ENCODE data around the gene PRDM16. TPM values are rescaled to one million over a fixed set of nuclear protein-coding genes. Genes with fewer than 3 reads are reported as not detected.

Gene PRDM16
- total and polyA plus RNA-seq, 2 experiments from 2014 or later = 0.14 to 0.16 TPM

DNA sequence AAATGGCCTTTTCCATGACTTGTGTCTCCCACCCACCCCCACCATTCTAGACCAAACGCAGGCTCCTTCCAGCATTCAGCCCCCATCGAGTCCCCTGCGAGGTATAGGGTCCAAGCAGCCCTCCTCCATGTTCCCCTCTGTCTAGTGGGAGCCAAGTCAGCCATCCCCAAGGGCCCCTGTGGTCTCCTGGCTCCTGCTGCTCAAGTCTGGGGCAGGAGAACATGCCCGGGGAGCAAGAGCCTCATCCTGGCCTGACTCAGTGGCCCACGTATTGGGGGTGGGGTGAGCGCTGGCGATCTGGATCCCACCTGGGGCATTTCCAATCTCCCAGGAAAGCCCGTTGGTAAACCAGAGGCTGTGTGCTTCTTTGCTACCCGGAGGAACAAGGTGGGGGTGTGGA is 4.1 kb upstream of the PRDM16 start:
- Mint-ChIP-seq H3K27me3 (ENCODE audit: insufficient read depth, low read depth, poor library complexity) (peaks cover 86% of the 10 kb centered on the region), H3K4me3 (no peak overlapping the region), H3K36me3 (ENCODE audit: low read depth) (no peaks in the 10 kb centered on the region), H3K9me3 (no peaks in the 10 kb centered on the region; the same call in 2 of the 3 replicates), H3K27ac (no peak overlapping the region), H3K4me1 (peaks cover 7% of the 10 kb centered on the region)
- no peaks in the 10 kb centered on the region; the same call in none of the 2 replicates for H4K20me1 ChIP-seq (replicated peaks; ENCODE audit: insufficient read depth)
- H3K4me3 ChIP-seq = no peak overlapping the region
- H3F3A ChIP-seq (replicated peaks; ENCODE audit: low read depth) = no peaks in the 10 kb centered on the region
- ATAC-seq = no peak
- no peaks in the 10 kb centered on the region for H3K9me2 ChIP-seq (ENCODE audit: insufficient read depth)
- peaks cover 94% of the 10 kb centered on the region for H3K27me3 ChIP-seq (ENCODE audit: insufficient read depth)
- H3K27ac ChIP-seq (ENCODE audit: low read depth) = no peak overlapping the region
- H3K36me3 ChIP-seq (ENCODE audit: insufficient read depth) = no peaks in the 10 kb centered on the region
- DNase-seq (ENCODE audit: low spot score) = no peak
- H3K4me2 ChIP-seq = no peak overlapping the region
- H3K4me1 ChIP-seq (ENCODE audit: insufficient read depth) = peaks cover 16% of the 10 kb centered on the region; the same call in 1 of the 2 replicates
- H2AFZ ChIP-seq = no peak overlapping the region
- H3K79me2 ChIP-seq (replicated peaks; ENCODE audit: insufficient read depth) = no peaks in the 10 kb centered on the region
- TF ChIP-seq, protein P1, sequence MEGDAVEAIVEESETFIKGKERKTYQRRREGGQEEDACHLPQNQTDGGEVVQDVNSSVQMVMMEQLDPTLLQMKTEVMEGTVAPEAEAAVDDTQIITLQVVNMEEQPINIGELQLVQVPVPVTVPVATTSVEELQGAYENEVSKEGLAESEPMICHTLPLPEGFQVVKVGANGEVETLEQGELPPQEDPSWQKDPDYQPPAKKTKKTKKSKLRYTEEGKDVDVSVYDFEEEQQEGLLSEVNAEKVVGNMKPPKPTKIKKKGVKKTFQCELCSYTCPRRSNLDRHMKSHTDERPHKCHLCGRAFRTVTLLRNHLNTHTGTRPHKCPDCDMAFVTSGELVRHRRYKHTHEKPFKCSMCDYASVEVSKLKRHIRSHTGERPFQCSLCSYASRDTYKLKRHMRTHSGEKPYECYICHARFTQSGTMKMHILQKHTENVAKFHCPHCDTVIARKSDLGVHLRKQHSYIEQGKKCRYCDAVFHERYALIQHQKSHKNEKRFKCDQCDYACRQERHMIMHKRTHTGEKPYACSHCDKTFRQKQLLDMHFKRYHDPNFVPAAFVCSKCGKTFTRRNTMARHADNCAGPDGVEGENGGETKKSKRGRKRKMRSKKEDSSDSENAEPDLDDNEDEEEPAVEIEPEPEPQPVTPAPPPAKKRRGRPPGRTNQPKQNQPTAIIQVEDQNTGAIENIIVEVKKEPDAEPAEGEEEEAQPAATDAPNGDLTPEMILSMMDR (conservative IDR thresholded peaks at IDR 0.05; ENCODE audit: low read depth in 2 of 2) = no peak
- no peak for TF ChIP-seq EZH2 (IDR thresholded peaks at IDR 0.05; ENCODE audit: low read depth, unreplicated experiment)
- no peak for TF ChIP-seq POLR2AphosphoS5 (IDR thresholded peaks at IDR 0.05; ENCODE audit: low read depth)
- TF ChIP-seq STAT1 (IDR thresholded peaks at IDR 0.05; ENCODE audit: unreplicated experiment) = no peak
- TF ChIP-seq EZH2phosphoT487 (IDR thresholded peaks at IDR 0.05; ENCODE audit: unreplicated experiment) = no peak
- no peak for TF ChIP-seq CREB1 (CRISPR knock-in tag; IDR thresholded peaks at IDR 0.05; ENCODE audit: low read depth)
- TF ChIP-seq ZNF114 (CRISPR knock-in tag; IDR thresholded peaks at IDR 0.05) = no peak
- no peak for TF ChIP-seq JUNB (IDR thresholded peaks at IDR 0.05; ENCODE audit: unreplicated experiment)
- TF ChIP-seq ZNF331 (CRISPR knock-in tag; IDR thresholded peaks at IDR 0.05; ENCODE audit: low read depth) = no peak
- TF ChIP-seq, protein P2, sequence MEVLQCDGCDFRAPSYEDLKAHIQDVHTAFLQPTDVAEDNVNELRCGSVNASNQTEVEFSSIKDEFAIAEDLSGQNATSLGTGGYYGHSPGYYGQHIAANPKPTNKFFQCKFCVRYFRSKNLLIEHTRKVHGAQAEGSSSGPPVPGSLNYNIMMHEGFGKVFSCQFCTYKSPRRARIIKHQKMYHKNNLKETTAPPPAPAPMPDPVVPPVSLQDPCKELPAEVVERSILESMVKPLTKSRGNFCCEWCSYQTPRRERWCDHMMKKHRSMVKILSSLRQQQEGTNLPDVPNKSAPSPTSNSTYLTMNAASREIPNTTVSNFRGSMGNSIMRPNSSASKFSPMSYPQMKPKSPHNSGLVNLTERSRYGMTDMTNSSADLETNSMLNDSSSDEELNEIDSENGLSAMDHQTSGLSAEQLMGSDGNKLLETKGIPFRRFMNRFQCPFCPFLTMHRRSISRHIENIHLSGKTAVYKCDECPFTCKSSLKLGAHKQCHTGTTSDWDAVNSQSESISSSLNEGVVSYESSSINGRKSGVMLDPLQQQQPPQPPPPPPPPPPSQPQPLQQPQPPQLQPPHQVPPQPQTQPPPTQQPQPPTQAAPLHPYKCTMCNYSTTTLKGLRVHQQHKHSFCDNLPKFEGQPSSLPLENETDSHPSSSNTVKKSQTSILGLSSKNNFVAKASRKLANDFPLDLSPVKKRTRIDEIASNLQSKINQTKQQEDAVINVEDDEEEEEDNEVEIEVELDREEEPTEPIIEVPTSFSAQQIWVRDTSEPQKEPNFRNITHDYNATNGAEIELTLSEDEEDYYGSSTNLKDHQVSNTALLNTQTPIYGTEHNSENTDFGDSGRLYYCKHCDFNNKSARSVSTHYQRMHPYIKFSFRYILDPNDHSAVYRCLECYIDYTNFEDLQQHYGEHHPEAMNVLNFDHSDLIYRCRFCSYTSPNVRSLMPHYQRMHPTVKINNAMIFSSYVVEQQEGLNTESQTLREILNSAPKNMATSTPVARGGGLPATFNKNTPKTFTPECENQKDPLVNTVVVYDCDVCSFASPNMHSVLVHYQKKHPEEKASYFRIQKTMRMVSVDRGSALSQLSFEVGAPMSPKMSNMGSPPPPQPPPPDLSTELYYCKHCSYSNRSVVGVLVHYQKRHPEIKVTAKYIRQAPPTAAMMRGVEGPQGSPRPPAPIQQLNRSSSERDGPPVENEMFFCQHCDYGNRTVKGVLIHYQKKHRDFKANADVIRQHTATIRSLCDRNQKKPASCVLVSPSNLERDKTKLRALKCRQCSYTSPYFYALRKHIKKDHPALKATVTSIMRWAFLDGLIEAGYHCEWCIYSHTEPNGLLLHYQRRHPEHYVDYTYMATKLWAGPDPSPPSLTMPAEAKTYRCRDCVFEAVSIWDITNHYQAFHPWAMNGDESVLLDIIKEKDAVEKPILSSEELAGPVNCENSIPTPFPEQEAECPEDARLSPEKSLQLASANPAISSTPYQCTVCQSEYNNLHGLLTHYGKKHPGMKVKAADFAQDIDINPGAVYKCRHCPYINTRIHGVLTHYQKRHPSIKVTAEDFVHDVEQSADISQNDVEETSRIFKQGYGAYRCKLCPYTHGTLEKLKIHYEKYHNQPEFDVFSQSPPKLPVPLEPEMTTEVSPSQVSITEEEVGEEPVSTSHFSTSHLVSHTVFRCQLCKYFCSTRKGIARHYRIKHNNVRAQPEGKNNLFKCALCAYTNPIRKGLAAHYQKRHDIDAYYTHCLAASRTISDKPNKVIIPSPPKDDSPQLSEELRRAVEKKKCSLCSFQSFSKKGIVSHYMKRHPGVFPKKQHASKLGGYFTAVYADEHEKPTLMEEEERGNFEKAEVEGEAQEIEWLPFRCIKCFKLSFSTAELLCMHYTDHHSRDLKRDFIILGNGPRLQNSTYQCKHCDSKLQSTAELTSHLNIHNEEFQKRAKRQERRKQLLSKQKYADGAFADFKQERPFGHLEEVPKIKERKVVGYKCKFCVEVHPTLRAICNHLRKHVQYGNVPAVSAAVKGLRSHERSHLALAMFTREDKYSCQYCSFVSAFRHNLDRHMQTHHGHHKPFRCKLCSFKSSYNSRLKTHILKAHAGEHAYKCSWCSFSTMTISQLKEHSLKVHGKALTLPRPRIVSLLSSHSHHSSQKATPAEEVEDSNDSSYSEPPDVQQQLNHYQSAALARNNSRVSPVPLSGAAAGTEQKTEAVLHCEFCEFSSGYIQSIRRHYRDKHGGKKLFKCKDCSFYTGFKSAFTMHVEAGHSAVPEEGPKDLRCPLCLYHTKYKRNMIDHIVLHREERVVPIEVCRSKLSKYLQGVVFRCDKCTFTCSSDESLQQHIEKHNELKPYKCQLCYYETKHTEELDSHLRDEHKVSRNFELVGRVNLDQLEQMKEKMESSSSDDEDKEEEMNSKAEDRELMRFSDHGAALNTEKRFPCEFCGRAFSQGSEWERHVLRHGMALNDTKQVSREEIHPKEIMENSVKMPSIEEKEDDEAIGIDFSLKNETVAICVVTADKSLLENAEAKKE (CRISPR knock-in tag; IDR thresholded peaks at IDR 0.05) = no peak
- TF ChIP-seq REST (IDR thresholded peaks at IDR 0.05; ENCODE audit: unreplicated experiment) = no peak
- no peak for TF ChIP-seq NANOG (IDR thresholded peaks at IDR 0.05; ENCODE audit: borderline replicate concordance)
- TF ChIP-seq ETS1 (IDR thresholded peaks at IDR 0.05) = no peak

All from GM23338 (cell line).